ENCODE results near the gene TMPRSS2. TPM values are rescaled to one million over a fixed set of nuclear protein-coding genes. Genes with fewer than 3 reads are reported as not detected.

TMPRSS2 gene
- total and polyA plus RNA-seq, 2 donors from 2014 or later, result 32.8 to 55.0 TPM

- H3K27me3 ChIP-seq (ENCODE audit: control insufficient read depth, insufficient read depth, low read length), result peaks cover 10% of the 10 kb centered on the region
- H3K9ac ChIP-seq (ENCODE audit: low read length in 3 of 3), result peak overlapping the region in 1 of 3 donors; percentile 19
- peak overlapping the region in 1 of 3 donors; percentile 58 for H3K4me3 ChIP-seq (ENCODE audit: low read length in 3 of 3)
- peaks cover 2 to 17% (median 12%) of the 10 kb centered on the region in 3 donors for H3K4me1 ChIP-seq (ENCODE audit: control insufficient read depth in 2 of 3, insufficient read depth in 2 of 3, low read depth in 1 of 3, low read length in 3 of 3)
- no peaks in the 10 kb centered on the region for H3K9me3 ChIP-seq (ENCODE audit: control insufficient read depth in 2 of 3, insufficient read depth in 1 of 3, low read length in 3 of 3)
- DNase-seq, result peak in 3 of 5 donors; percentile 11 to 75 (median 64)
- FAIRE-seq, result no peak
- intact Hi-C loops (cut with DNase I), result no loop called here
- peak overlapping the region; percentile 79 to 80 for H3K27ac ChIP-seq (ENCODE audit: low read depth in 2 of 2, low read length in 2 of 2)
- no peak for TF ChIP-seq CTCF (IDR thresholded peaks at IDR 0.05; ENCODE audit: borderline replicate concordance, extremely low read depth, insufficient read depth)
- H3K36me3 ChIP-seq (ENCODE audit: control insufficient read depth in 2 of 3, insufficient read depth in 3 of 3, low read length in 3 of 3), result no peaks in the 10 kb centered on the region
Observed at GRCh38 chr21:41508415-41509144, 622 bp upstream of the TMPRSS2 start.

GRCh38 chr21:41506611-41507520 is 1.1 kb downstream of the TMPRSS2 start:
- no peaks in the 10 kb centered on the region for H3K36me3 ChIP-seq (ENCODE audit: control insufficient read depth in 2 of 3, insufficient read depth in 3 of 3, low read length in 3 of 3)
- peaks cover 10% of the 10 kb centered on the region for H3K27me3 ChIP-seq (ENCODE audit: control insufficient read depth, insufficient read depth, low read length)
- H3K4me3 ChIP-seq (ENCODE audit: low read length in 3 of 3), result peak overlapping the region; percentile 46 to 79 (median 76)
- DNase-seq (peak in 4 of 5 donors; percentile 40 to 84 (median 52)), FAIRE-seq (no peak)
- peak overlapping the region; percentile 94 to 95 for H3K27ac ChIP-seq (ENCODE audit: low read depth in 2 of 2, low read length in 2 of 2)
- H3K4me1 ChIP-seq (ENCODE audit: control insufficient read depth in 2 of 3, insufficient read depth in 2 of 3, low read depth in 1 of 3, low read length in 3 of 3), result peaks cover 2 to 20% (median 16%) of the 10 kb centered on the region in 3 donors
- no peak for TF ChIP-seq CTCF (IDR thresholded peaks at IDR 0.05; ENCODE audit: borderline replicate concordance, extremely low read depth, insufficient read depth)
- H3K9me3 ChIP-seq (ENCODE audit: control insufficient read depth in 2 of 3, insufficient read depth in 1 of 3, low read length in 3 of 3), result no peaks in the 10 kb centered on the region
- H3K9ac ChIP-seq (ENCODE audit: low read length in 3 of 3), result peak overlapping the region in 2 of 3 donors; percentile 80 to 93
- intact Hi-C loops (cut with DNase I), result no loop called here

DNA sequence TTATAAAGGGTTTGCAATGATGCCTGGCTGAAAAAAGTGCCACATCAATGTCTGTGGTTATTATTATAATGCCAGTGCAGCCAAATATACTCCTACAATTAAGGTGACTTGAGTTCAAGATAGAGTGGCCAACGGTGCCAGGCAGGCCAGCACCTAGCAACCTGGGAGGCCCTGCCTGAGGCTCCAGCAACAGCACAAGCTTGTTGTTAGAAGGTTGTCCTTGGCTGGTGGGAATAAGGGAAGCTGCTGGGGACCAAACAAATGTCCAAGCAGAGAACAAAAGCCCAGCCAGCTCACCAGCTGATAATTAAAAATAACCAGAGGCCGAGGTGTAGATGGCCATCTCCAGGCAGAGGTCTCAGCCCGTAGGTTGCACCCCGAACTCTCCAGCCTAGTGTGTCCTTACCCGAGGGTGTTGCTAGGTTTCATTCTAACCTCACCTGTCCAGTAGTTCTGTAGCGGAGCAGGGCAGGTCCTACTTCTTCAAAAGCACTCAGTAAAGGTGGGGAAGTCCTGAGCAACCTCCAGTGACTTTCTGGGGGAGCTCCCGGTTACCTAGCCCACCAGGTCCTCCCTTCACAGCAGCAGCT is 1.9 kb downstream of the TMPRSS2 start:
- Histone ChIP-seq H3K4me1 (ENCODE audit: control insufficient read depth in 2 of 3, insufficient read depth in 2 of 3, low read depth in 1 of 3, low read length in 3 of 3) (peaks cover 0 to 16% (median 16%) of the 10 kb centered on the region in 3 donors), H3K27me3 (ENCODE audit: control insufficient read depth, insufficient read depth, low read length) (peaks cover 10% of the 10 kb centered on the region), H3K4me3 (ENCODE audit: low read length in 3 of 3) (peak overlapping the region; percentile 39 to 79 (median 76)), H3K9me3 (ENCODE audit: control insufficient read depth in 2 of 3, insufficient read depth in 1 of 3, low read length in 3 of 3) (no peaks in the 10 kb centered on the region), H3K27ac (ENCODE audit: low read depth in 2 of 2, low read length in 2 of 2) (peak overlapping the region; percentile 94 to 95), H3K9ac (ENCODE audit: low read length in 3 of 3) (peak overlapping the region in 2 of 3 donors; percentile 80 to 93), H3K36me3 (ENCODE audit: control insufficient read depth in 2 of 3, insufficient read depth in 3 of 3, low read length in 3 of 3) (no peaks in the 10 kb centered on the region)
- no peak for TF ChIP-seq CTCF (IDR thresholded peaks at IDR 0.05; ENCODE audit: borderline replicate concordance, extremely low read depth, insufficient read depth)
- no peak for FAIRE-seq
- DNase-seq, result no peak
- intact Hi-C loops (cut with DNase I), result no loop called here

Data from kidney (tissue), 14 donors.